ENCODE data around the gene AKAP6. TPM values are rescaled to one million over a fixed set of nuclear protein-coding genes. Genes with fewer than 3 reads are reported as not detected.

AKAP6 gene
- total RNA-seq, 1 donor from 2014 or later = 3.4 TPM

DNA sequence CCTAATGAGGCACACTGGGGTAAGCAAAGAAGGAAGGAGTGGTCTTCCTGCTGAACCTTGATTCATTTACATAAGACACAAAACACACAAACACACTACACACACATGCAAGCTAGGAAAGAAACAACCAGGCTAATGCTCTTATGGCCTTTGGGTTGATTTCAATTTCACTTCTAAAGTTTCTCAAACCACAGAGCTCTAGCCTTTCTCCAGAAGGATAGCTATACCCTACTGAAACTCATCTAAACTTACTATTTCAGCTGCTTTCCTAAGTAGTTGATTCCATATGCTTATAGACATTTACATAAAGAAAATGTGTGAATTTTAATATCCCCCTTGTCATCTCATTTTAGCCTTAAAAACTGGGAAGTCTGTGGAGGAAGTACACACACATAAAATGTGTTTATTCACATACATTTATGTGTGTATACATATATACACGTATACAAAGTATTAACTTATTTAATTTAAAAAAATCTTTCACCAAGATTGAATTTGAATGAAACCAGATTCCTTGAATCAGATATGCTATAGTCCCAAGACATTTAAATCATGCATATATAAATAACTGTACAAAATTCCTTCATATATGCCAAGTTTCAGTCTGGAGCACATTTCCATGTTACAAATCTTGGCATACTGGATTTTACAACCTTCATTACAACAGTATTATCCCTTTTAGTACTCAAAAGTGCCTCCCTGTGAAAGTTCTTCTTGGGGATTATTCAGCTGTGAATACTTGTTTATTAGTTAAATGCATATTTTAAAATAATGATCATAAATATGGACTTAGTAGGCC lies 377.8 kb downstream of the AKAP6 start:
- TF ChIP-seq, protein P1, sequence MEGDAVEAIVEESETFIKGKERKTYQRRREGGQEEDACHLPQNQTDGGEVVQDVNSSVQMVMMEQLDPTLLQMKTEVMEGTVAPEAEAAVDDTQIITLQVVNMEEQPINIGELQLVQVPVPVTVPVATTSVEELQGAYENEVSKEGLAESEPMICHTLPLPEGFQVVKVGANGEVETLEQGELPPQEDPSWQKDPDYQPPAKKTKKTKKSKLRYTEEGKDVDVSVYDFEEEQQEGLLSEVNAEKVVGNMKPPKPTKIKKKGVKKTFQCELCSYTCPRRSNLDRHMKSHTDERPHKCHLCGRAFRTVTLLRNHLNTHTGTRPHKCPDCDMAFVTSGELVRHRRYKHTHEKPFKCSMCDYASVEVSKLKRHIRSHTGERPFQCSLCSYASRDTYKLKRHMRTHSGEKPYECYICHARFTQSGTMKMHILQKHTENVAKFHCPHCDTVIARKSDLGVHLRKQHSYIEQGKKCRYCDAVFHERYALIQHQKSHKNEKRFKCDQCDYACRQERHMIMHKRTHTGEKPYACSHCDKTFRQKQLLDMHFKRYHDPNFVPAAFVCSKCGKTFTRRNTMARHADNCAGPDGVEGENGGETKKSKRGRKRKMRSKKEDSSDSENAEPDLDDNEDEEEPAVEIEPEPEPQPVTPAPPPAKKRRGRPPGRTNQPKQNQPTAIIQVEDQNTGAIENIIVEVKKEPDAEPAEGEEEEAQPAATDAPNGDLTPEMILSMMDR (IDR thresholded peaks at IDR 0.05; ENCODE audit: unreplicated experiment) = no peak
- H3K4me1 Mint-ChIP-seq (ENCODE audit: low read depth) = peaks cover 9% of the 10 kb centered on the region
- DNase-seq (ENCODE audit: low spot score, unreplicated experiment) = no peak
- H3K4me3 Mint-ChIP-seq (ENCODE audit: low read depth) = no peak overlapping the region
- no peaks in the 10 kb centered on the region for H3K9me3 Mint-ChIP-seq (ENCODE audit: low read depth)
- no peaks in the 10 kb centered on the region for H3K36me3 Mint-ChIP-seq (ENCODE audit: insufficient read depth)
- H3K27ac Mint-ChIP-seq = no peak overlapping the region
- peaks cover 3% of the 10 kb centered on the region for H3K27me3 Mint-ChIP-seq

DNA sequence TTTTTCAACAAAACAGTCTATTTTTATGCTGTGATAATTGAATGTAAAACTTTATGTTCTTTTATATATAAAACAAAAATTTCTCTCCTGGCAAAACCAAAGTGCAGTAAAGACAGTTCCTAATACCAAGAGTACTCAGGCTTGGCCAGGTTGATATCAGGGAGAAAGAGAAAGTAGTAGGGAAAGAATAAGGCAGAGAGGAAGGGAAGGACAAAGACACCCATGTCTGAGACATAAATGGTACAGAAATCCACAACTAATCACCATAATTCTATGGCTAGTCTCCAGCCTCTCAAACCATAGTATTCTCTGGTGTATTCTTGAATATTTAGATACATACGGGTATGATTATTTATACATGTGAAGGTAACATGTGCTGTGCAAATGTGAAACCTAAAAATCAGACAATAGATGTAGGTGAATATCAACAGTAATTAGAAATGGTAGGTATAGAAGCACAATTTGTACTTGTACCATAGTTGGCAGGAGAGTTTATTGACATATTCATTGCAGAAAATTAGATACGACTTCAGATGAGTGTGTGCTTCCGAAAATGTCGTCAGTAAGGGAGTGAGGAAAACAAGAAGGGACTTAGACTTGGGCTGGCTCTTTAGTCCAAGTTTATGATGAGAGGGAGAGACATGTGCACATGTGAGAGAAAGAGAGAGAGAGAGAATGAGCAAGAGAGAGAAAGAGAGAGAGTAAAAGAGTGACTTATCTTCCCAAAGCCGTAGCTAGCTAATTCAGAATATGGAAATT lies 378.8 kb downstream of the AKAP6 start:
- DNase-seq (ENCODE audit: low spot score, unreplicated experiment) = no peak
- H3K27ac Mint-ChIP-seq = no peak overlapping the region
- no peaks in the 10 kb centered on the region for H3K36me3 Mint-ChIP-seq (ENCODE audit: insufficient read depth)
- no peaks in the 10 kb centered on the region for H3K9me3 Mint-ChIP-seq (ENCODE audit: low read depth)
- H3K4me3 Mint-ChIP-seq (ENCODE audit: low read depth) = no peak overlapping the region
- TF ChIP-seq, protein P1 (IDR thresholded peaks at IDR 0.05; ENCODE audit: unreplicated experiment) = no peak
- peaks cover 7% of the 10 kb centered on the region for H3K27me3 Mint-ChIP-seq
- peaks cover 6% of the 10 kb centered on the region for H3K4me1 Mint-ChIP-seq (ENCODE audit: low read depth)

DNA sequence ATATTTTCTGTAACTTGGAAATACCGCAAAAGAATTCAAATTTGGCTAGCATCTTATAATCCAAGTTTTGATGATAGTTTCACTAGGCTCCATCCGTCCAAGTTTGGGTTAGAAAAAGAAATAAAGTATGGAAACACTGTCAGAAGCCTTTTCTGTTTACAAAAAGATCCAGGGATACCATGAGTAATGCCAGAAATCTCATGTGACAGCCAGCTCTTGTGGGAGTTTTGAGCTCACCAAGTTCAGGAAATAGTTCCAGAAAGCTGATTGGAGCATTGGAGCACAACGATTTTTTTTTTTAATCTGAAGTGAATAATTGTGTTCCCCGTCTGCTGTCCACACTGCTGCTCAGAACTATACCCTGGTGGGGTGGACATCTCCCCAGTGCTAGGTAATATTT lies 379.9 kb downstream of the AKAP6 start:
- Mint-ChIP-seq H3K27me3 (peaks cover 14% of the 10 kb centered on the region), H3K9me3 (ENCODE audit: low read depth) (no peaks in the 10 kb centered on the region), H3K4me3 (ENCODE audit: low read depth) (no peak overlapping the region), H3K27ac (no peak overlapping the region), H3K36me3 (ENCODE audit: insufficient read depth) (no peaks in the 10 kb centered on the region), H3K4me1 (ENCODE audit: low read depth) (no peaks in the 10 kb centered on the region)
- TF ChIP-seq, protein P1 (IDR thresholded peaks at IDR 0.05; ENCODE audit: unreplicated experiment) = no peak
- no peak for DNase-seq (ENCODE audit: low spot score, unreplicated experiment)

DNA sequence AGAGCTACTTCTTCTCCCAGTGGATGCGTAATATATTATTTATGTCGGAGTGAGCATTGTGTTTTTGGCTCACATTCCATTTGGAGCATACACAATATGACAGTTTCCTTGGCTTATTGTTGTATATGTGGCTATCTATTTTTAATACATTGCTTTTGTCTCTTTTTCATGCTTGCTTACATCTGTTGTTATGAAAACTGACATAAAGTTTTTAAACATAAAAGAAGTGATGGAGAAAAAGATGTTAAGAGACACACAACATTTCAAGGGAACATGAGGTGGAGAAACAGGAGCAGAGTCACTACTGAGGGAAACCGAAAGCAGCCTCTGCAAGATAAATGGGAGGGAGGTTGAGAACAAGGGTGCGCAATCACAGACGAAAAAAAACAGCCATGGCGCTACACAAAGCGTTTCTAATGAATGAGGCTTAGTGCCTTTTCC lies 381.2 kb downstream of the AKAP6 start:
- Mint-ChIP-seq H3K4me3 (ENCODE audit: low read depth) (no peak overlapping the region), H3K9me3 (ENCODE audit: low read depth) (no peaks in the 10 kb centered on the region), H3K27me3 (peaks cover 14% of the 10 kb centered on the region), H3K4me1 (ENCODE audit: low read depth) (no peaks in the 10 kb centered on the region), H3K36me3 (ENCODE audit: insufficient read depth) (no peaks in the 10 kb centered on the region), H3K27ac (no peak overlapping the region)
- TF ChIP-seq, protein P1 (IDR thresholded peaks at IDR 0.05; ENCODE audit: unreplicated experiment) = no peak
- no peak for DNase-seq (ENCODE audit: low spot score, unreplicated experiment)
